ENCODE measurements around the gene SLCO2A1. TPM values are rescaled to one million over a fixed set of nuclear protein-coding genes. Genes with fewer than 3 reads are reported as not detected.

The SLCO2A1 gene
- total and polyA plus RNA-seq, 8 donors, result 1.9 to 121 (median 8.8) TPM

DNA sequence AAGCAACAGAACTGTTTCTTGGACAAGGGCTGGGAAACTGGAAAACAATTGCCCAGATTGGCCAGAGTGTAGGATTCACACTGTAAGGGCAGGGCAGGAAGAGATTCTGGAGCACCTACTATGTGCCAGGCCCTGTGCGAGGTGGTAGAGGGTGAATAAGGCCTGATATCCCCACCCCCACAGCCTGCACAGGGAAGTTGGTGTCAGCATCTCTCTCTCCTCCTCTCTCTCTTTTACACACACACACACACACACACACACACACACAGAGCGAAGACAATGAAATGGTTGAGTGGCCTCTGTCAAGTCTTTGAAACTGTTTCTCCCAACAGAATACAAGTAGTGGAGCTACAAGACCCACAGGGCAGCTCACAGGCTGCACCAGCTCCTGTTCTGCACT lies 47.1 kb upstream of the SLCO2A1 start:
- H3K4me3 ChIP-seq, result no peak overlapping the region
- no peak overlapping the region for H3K27ac ChIP-seq
- peaks cover 0 to 5% (median 0%) of the 10 kb centered on the region in 3 donors for H3K27me3 ChIP-seq
- H3K9me3 ChIP-seq, result peaks cover 0 to 18% (median 8%) of the 10 kb centered on the region in 4 donors
- intact Hi-C loops (cut with DNase I; ENCODE audit: low total_unique reads), result no loop called here
- WGBS, 5 donors, result 81 to 98% (median 94%) methylated on average over 2 of the region's 2 CpGs
- no peak for DNase-seq
- peaks cover 0 to under 1% (median 0%) of the 10 kb centered on the region in 4 donors for H3K4me1 ChIP-seq
- H3K36me3 ChIP-seq, result no peaks in the 10 kb centered on the region
- no peak for TF ChIP-seq EP300 (IDR thresholded peaks at IDR 0.05)
- TF ChIP-seq CTCF (IDR thresholded peaks at IDR 0.05), result no peak
- no peak for TF ChIP-seq POLR2A (IDR thresholded peaks at IDR 0.05)
- TF ChIP-seq POLR2AphosphoS5 (IDR thresholded peaks at IDR 0.05), result no peak

GRCh38 chr3:134075846-134076245 lies 46.1 kb upstream of the SLCO2A1 start:
- DNase-seq, result no peak
- Histone ChIP-seq H3K9me3 (peaks cover 0 to 11% (median 3%) of the 10 kb centered on the region in 4 donors), H3K27ac (no peak overlapping the region), H3K4me3 (no peak overlapping the region), H3K27me3 (peaks cover 0 to 5% (median 0%) of the 10 kb centered on the region in 3 donors), H3K4me1 (peaks cover 0 to 9% (median 0%) of the 10 kb centered on the region in 4 donors), H3K36me3 (no peaks in the 10 kb centered on the region)
- intact Hi-C loops (cut with DNase I; ENCODE audit: low total_unique reads), result no loop called here
- TF ChIP-seq POLR2A (IDR thresholded peaks at IDR 0.05) (no peak), POLR2AphosphoS5 (IDR thresholded peaks at IDR 0.05) (no peak)
- 86 to 94% (median 91%) methylated on average over 6 of the region's 6 CpGs for WGBS, 5 donors

- H3K36me3 ChIP-seq, result no peaks in the 10 kb centered on the region
- peaks cover 0 to 5% (median 0%) of the 10 kb centered on the region in 3 donors for H3K27me3 ChIP-seq
- no peak overlapping the region for H3K4me3 ChIP-seq
- H3K27ac ChIP-seq, result no peak overlapping the region
- DNase-seq, result no peak
- TF ChIP-seq POLR2A (IDR thresholded peaks at IDR 0.05) (no peak), POLR2AphosphoS5 (IDR thresholded peaks at IDR 0.05) (no peak)
- WGBS, 5 donors, result 97 to 98% (median 97%) methylated on average over 3 of the region's 3 CpGs
- H3K4me1 ChIP-seq, result peaks cover 0 to 9% (median 0%) of the 10 kb centered on the region in 4 donors
- H3K9me3 ChIP-seq, result peaks cover 0 to 8% (median 0%) of the 10 kb centered on the region in 4 donors
- intact Hi-C loops (cut with DNase I; ENCODE audit: low total_unique reads), result no loop called here
Observed at GRCh38 chr3:134075568-134075825, 45.8 kb upstream of the SLCO2A1 start.

DNA sequence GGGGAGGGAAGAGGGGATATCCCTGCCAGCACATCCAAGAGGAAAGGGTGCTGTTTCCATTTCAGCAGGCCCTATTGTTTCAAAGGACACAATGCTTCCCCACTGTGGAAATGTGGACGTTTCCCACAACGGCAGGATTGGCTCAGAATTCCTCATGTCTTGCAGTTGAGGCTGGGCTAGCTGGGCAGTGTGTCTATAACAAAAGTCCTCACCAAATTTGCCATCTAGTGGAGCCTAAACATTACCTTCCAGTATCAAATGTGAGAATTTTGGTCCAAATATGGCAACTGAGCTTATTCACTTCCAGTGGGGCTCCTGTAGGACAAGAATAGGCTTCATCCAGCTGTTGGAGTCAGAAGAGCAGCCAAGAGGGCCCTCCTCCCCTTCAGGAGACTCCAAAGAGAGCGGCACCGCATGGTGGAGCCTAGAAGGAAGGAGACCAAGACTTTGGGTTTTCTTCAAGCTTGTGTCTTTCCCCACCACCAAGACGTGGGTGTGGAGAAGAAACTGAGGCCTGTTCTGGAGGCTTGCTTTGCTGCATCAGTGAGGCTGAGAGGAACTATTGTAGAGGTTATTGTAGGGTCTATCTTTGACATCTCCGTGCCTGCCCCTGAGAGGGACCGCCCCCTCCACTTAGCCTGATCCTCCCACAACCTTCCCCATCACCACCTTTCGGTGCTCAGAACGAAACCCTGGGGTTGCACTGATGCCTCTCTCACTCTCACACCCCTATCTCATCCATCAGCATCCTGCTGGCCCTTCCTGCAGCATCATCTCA lies 45.3 kb upstream of the SLCO2A1 start:
- Histone ChIP-seq H3K4me3 (no peak overlapping the region), H3K27me3 (peaks cover 0 to 5% (median 0%) of the 10 kb centered on the region in 3 donors), H3K4me1 (peaks cover 0 to 9% (median 0%) of the 10 kb centered on the region in 4 donors), H3K27ac (no peak overlapping the region), H3K36me3 (no peaks in the 10 kb centered on the region), H3K9me3 (peaks cover 0 to 3% (median 0%) of the 10 kb centered on the region in 4 donors)
- no peak for DNase-seq
- 81 to 90% (median 87%) methylated on average over 9 of the region's 9 CpGs for WGBS, 5 donors
- intact Hi-C loops (cut with DNase I; ENCODE audit: low total_unique reads), result no loop called here
- TF ChIP-seq CTCF (IDR thresholded peaks at IDR 0.05) (no peak), POLR2A (IDR thresholded peaks at IDR 0.05) (no peak), EP300 (IDR thresholded peaks at IDR 0.05) (no peak), POLR2AphosphoS5 (IDR thresholded peaks at IDR 0.05) (no peak)

DNA sequence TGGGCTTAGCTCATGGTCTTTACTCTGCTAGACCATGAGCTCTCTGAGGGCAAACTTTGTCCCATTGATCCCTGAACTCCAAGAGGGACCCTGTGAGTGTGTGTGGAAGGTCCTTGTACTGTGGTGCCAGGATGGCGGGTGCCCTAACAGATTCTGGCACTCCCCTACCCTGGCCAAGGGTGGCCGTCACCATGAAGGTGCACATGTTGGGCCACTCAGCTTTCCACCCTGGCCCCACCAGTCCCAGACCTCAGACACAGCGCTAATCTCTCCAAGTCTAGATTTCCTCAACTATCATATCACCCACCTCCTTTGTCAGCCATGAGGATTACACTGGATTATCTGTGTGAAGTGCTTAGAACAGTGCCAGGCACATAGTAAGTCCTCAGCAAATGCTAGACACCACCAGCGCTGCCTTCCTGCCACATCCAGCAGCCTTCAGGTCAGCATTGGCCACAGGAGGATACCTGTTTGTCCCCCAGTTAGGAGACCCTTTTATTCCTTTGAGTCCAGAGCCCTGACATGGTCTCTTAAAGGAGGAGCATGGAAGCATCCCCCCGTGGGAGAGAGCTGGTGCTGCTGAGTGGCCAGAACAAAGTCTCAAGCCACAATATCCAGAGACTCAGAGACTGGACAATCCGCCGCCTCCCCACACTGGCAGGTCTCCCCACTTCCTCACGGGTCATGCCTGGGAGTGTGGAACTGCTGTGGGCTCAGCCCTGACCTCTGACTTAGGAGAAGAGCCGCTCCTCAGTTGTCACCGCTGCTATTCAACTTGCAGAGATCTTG lies 44.5 kb upstream of the SLCO2A1 start:
- intact Hi-C loops (cut with DNase I; ENCODE audit: low total_unique reads), result no loop called here
- peaks cover 0 to 9% (median 0%) of the 10 kb centered on the region in 4 donors for H3K4me1 ChIP-seq
- no peaks in the 10 kb centered on the region for H3K9me3 ChIP-seq
- H3K36me3 ChIP-seq, result no peaks in the 10 kb centered on the region
- TF ChIP-seq EP300 (IDR thresholded peaks at IDR 0.05) (no peak), POLR2A (IDR thresholded peaks at IDR 0.05) (no peak), POLR2AphosphoS5 (IDR thresholded peaks at IDR 0.05) (no peak), CTCF (IDR thresholded peaks at IDR 0.05) (no peak)
- WGBS, 5 donors, result 86 to 90% (median 88%) methylated on average over 9 to 10 of the region's 10 CpGs
- no peak overlapping the region for H3K4me3 ChIP-seq
- peaks cover 0 to 5% (median 0%) of the 10 kb centered on the region in 3 donors for H3K27me3 ChIP-seq
- DNase-seq, result no peak
- no peak overlapping the region for H3K27ac ChIP-seq
